GM19452 (cell line): ENCODE measurements around the gene FYB1.

ENCODE experiments used
- ATAC-seq: cut with Tn5 transposase; IDR thresholded peaks from one replicate; pipeline ENCODE4 v1.9.1; 2021; ENCODE audit not compliant: unreplicated experiment

The FYB1 gene

GRCh38 chr5:39099831-39100230 lies 119.5 kb downstream of the FYB1 start:
- ATAC-seq = no peak

GRCh38 chr5:39093352-39093751 lies 126.0 kb downstream of the FYB1 start:
- ATAC-seq = no peak

GRCh38 chr5:39092581-39093351 lies 126.6 kb downstream of the FYB1 start:
- no peak for ATAC-seq

- no peak for ATAC-seq
Measured at GRCh38 chr5:39091940-39092580, 127.3 kb downstream of the FYB1 start.

- ATAC-seq = no peak
Measured at GRCh38 chr5:39083968-39084367, 135.4 kb downstream of the FYB1 start.

- ATAC-seq = no peak
Measured at GRCh38 chr5:39082995-39083394, 136.4 kb downstream of the FYB1 start.

- no peak for ATAC-seq
Measured at GRCh38 chr5:39080597-39081204, 138.7 kb downstream of the FYB1 start.

GRCh38 chr5:39080168-39080567 lies 139.2 kb downstream of the FYB1 start:
- no peak for ATAC-seq

- ATAC-seq = no peak
Measured at GRCh38 chr5:39079147-39079546, 140.2 kb downstream of the FYB1 start.

- ATAC-seq = peak; percentile 22
Measured at GRCh38 chr5:39076757-39077728, 142.3 kb downstream of the FYB1 start.

GRCh38 chr5:39076101-39076756 lies 143.1 kb downstream of the FYB1 start:
- ATAC-seq = no peak

- peak; percentile 67 for ATAC-seq
Measured at GRCh38 chr5:39074017-39074814, 145.1 kb downstream of the FYB1 start, which contains the start of gene RICTOR. Gene RICTOR, minus strand, starts transcription at chr5:39074399. Its CDS starts 22 bp downstream, at chr5:39074377.

GRCh38 chr5:39073767-39074016 lies 145.7 kb downstream of the FYB1 start:
- ATAC-seq = peak; percentile 30

GRCh38 chr5:39072925-39073766 lies 146.2 kb downstream of the FYB1 start:
- ATAC-seq = peak; percentile 37

GRCh38 chr5:39068099-39068498 lies 151.3 kb downstream of the FYB1 start:
- ATAC-seq = no peak

GRCh38 chr5:39064450-39064849 lies 154.9 kb downstream of the FYB1 start:
- ATAC-seq = no peak

- no peak for ATAC-seq
Measured at GRCh38 chr5:39063037-39063436, 156.3 kb downstream of the FYB1 start.

GRCh38 chr5:39062530-39062929 lies 156.8 kb downstream of the FYB1 start:
- ATAC-seq = no peak

- ATAC-seq = no peak
Measured at GRCh38 chr5:39062104-39062503, 157.3 kb downstream of the FYB1 start.
